Neural progenitor cell (in vitro differentiated cells): ENCODE measurements around the gene CPLX3. TPM values are rescaled to one million over a fixed set of nuclear protein-coding genes. Genes with fewer than 3 reads are reported as not detected.

Experiments used
- DNase-seq: peaks from one replicate; pipeline ENCODE4 v3.0.0-alpha.2; 2016; ENCODE audit warnings: low spot score
- H2AFZ ChIP-seq: fragments of 200-600 bp; sonication (generic); replicated peaks from 2 replicates; pipeline ENCODE4 v1.6.1; 2016; ENCODE audit warnings: antibody characterized with exemption
- H3F3A ChIP-seq: fragments of 200-600 bp; sonication (generic); 2 replicates; pipeline ENCODE4 v1.6.1; 2016; ENCODE audit warnings: antibody characterized with exemption, low read depth
- H3K27ac ChIP-seq: fragments of 200-600 bp; sonication (generic); 2 replicates; pipeline ENCODE4 v1.5.1; 2016; ENCODE audit warnings: mild to moderate bottlenecking
- H3K27me3 ChIP-seq: fragments of 200-600 bp; sonication (generic); 2 replicates; pipeline ENCODE4 v1.6.1; 2016; ENCODE audit warnings: mild to moderate bottlenecking, moderate library complexity
- H3K36me3 ChIP-seq: fragments of 200-600 bp; sonication (generic); 2 replicates; pipeline ENCODE4 v1.5.1; 2016
- H3K4me1 ChIP-seq: fragments of 200-600 bp; sonication (generic); 2 replicates; pipeline ENCODE4 v1.6.1; 2016; ENCODE audit warnings: mixed run types
- H3K4me2 ChIP-seq: fragments of 200-600 bp; sonication (generic); 2 replicates; pipeline ENCODE4 v1.6.1; 2016
- H3K4me3 ChIP-seq: fragments of 200-600 bp; sonication (generic); 2 replicates; pipeline ENCODE4 v1.5.1; 2016
- H3K79me2 ChIP-seq: fragments of 200-600 bp; sonication (generic); 2 replicates; pipeline ENCODE4 v1.6.1; 2016; ENCODE audit warnings: low read depth
- H3K9ac ChIP-seq: fragments of 200-600 bp; sonication (generic); 2 replicates; pipeline ENCODE4 v1.6.1; 2016
- H3K9me3 ChIP-seq: fragments of 200-600 bp; sonication (generic); 2 replicates; pipeline ENCODE4 v1.5.1; 2016; ENCODE audit warnings: low read depth
- H4K20me1 ChIP-seq: fragments of 200-600 bp; sonication (generic); 2 replicates; pipeline ENCODE4 v1.6.1; 2016; ENCODE audit warnings: low read depth
- H3K27ac Mint-ChIP-seq: 3 replicates; pipeline ENCODE4 v1.8.0; 2021; ENCODE audit warnings: mixed read lengths
- H3K27me3 Mint-ChIP-seq: 2 replicates; pipeline ENCODE4 v1.8.0; 2022; ENCODE audit warnings: low read depth, mild to moderate bottlenecking, inconsistent platforms, moderate library complexity, mixed read lengths; ENCODE audit not compliant: insufficient read depth
- H3K36me3 Mint-ChIP-seq: 3 replicates; pipeline ENCODE4 v1.8.0; 2021; ENCODE audit warnings: mixed read lengths
- H3K4me1 Mint-ChIP-seq: 3 replicates; pipeline ENCODE4 v1.8.0; 2021; ENCODE audit warnings: mixed read lengths
- H3K4me3 Mint-ChIP-seq: 3 replicates; pipeline ENCODE4 v1.8.0; 2021; ENCODE audit warnings: mild to moderate bottlenecking, moderate library complexity, mixed read lengths
- H3K9me3 Mint-ChIP-seq: 3 replicates; pipeline ENCODE4 v1.8.0; 2020; ENCODE audit warnings: mixed read lengths
- CTCF ChIP-seq: fragments of 200-600 bp; sonication (generic); IDR thresholded peaks from 2 replicates; pipeline ENCODE4 v1.5.1; 2017; ENCODE audit warnings: antibody characterized with exemption, mild to moderate bottlenecking
- EZH2 ChIP-seq: fragments of 200-600 bp; sonication (generic); IDR thresholded peaks from 2 replicates; pipeline ENCODE4 v1.6.1; 2017; ENCODE audit warnings: antibody characterized with exemption, mild to moderate bottlenecking, moderate library complexity
- EZH2phosphoT487 ChIP-seq: fragments of 200-600 bp; sonication (generic); IDR thresholded peaks from 2 replicates; pipeline ENCODE4 v1.6.1; 2017; ENCODE audit warnings: antibody characterized with exemption
- total RNA-seq: library from RNA; depleted of rRNA; stranded (reverse); fragments of >200 nt; gene quantifications from 2 replicates; pipeline ENCODE4 v1.2.3, GENCODE V29; 2015; ENCODE audit warnings: low replicate concordance

CPLX3 gene
- total RNA-seq, 1 donor from 2014 or later: not detected

- Histone ChIP-seq H3F3A (no peaks in the 10 kb centered on the region), H3K79me2 (peaks cover 9% of the 10 kb centered on the region), H3K36me3 (no peaks in the 10 kb centered on the region), H3K4me2 (no peak overlapping the region), H3K4me1 (no peaks in the 10 kb centered on the region), H3K9ac (no peak overlapping the region), H3K27me3 (no peaks in the 10 kb centered on the region), H2AFZ (no peak overlapping the region), H3K27ac (no peak overlapping the region), H3K4me3 (no peak overlapping the region), H3K9me3 (no peaks in the 10 kb centered on the region), H4K20me1 (peaks cover 13% of the 10 kb centered on the region)
- TF ChIP-seq EZH2 (no peak), EZH2phosphoT487 (no peak), CTCF (no peak)
- DNase-seq: no peak
- Mint-ChIP-seq H3K4me3 (no peak overlapping the region), H3K27ac (peak overlapping the region; percentile 37), H3K27me3 (peaks cover 3% of the 10 kb centered on the region), H3K36me3 (peaks cover under 1% of the 10 kb centered on the region), H3K9me3 (no peaks in the 10 kb centered on the region), H3K4me1 (peaks cover 6% of the 10 kb centered on the region)
These were observed 31.9 kb downstream of the CPLX3 start for GRCh38 chr15:74858369-74858740.

- no peak for DNase-seq
- Histone ChIP-seq H4K20me1 (peaks cover 5% of the 10 kb centered on the region), H2AFZ (no peak overlapping the region), H3K4me2 (no peak overlapping the region), H3K79me2 (peaks cover 39% of the 10 kb centered on the region), H3F3A (no peaks in the 10 kb centered on the region), H3K9me3 (no peaks in the 10 kb centered on the region), H3K27ac (no peak overlapping the region), H3K4me3 (no peak overlapping the region), H3K4me1 (no peaks in the 10 kb centered on the region), H3K27me3 (no peaks in the 10 kb centered on the region), H3K9ac (no peak overlapping the region), H3K36me3 (no peaks in the 10 kb centered on the region)
- no peak overlapping the region for H3K4me3 Mint-ChIP-seq
- H3K36me3 Mint-ChIP-seq: peaks cover 19% of the 10 kb centered on the region
- H3K27me3 Mint-ChIP-seq: no peaks in the 10 kb centered on the region
- peaks cover 6% of the 10 kb centered on the region for H3K9me3 Mint-ChIP-seq
- H3K27ac Mint-ChIP-seq: no peak overlapping the region
- peaks cover 5% of the 10 kb centered on the region for H3K4me1 Mint-ChIP-seq
- TF ChIP-seq EZH2 (no peak), EZH2phosphoT487 (no peak), CTCF (no peak)
These were observed 37.0 kb downstream of the CPLX3 start for GRCh38 chr15:74863239-74864056.

- Mint-ChIP-seq H3K27me3 (no peaks in the 10 kb centered on the region), H3K4me1 (peaks cover 5% of the 10 kb centered on the region), H3K36me3 (peaks cover 21% of the 10 kb centered on the region), H3K27ac (peak overlapping the region; percentile 40), H3K4me3 (no peak overlapping the region), H3K9me3 (peaks cover 6% of the 10 kb centered on the region)
- Histone ChIP-seq H3F3A (no peaks in the 10 kb centered on the region), H3K4me2 (no peak overlapping the region), H3K4me1 (no peaks in the 10 kb centered on the region), H3K9ac (no peak overlapping the region), H3K79me2 (peaks cover 48% of the 10 kb centered on the region), H3K27ac (no peak overlapping the region), H4K20me1 (no peaks in the 10 kb centered on the region), H3K36me3 (no peaks in the 10 kb centered on the region), H2AFZ (no peak overlapping the region), H3K27me3 (no peaks in the 10 kb centered on the region), H3K9me3 (no peaks in the 10 kb centered on the region), H3K4me3 (no peak overlapping the region)
- TF ChIP-seq CTCF: no peak
- TF ChIP-seq EZH2: no peak
- no peak for DNase-seq
These were observed 37.9 kb downstream of the CPLX3 start for GRCh38 chr15:74864296-74864695.
